Measurements from ENCODE around the gene CCSER1. TPM values are rescaled to one million over a fixed set of nuclear protein-coding genes. Genes with fewer than 3 reads are reported as not detected.

CCSER1 gene
- total RNA-seq, 1 donor from 2014 or later, result 15.7 TPM

GRCh38 chr4:90545380-90545779, 418.2 kb downstream of the CCSER1 start:
- TF ChIP-seq, protein P1, sequence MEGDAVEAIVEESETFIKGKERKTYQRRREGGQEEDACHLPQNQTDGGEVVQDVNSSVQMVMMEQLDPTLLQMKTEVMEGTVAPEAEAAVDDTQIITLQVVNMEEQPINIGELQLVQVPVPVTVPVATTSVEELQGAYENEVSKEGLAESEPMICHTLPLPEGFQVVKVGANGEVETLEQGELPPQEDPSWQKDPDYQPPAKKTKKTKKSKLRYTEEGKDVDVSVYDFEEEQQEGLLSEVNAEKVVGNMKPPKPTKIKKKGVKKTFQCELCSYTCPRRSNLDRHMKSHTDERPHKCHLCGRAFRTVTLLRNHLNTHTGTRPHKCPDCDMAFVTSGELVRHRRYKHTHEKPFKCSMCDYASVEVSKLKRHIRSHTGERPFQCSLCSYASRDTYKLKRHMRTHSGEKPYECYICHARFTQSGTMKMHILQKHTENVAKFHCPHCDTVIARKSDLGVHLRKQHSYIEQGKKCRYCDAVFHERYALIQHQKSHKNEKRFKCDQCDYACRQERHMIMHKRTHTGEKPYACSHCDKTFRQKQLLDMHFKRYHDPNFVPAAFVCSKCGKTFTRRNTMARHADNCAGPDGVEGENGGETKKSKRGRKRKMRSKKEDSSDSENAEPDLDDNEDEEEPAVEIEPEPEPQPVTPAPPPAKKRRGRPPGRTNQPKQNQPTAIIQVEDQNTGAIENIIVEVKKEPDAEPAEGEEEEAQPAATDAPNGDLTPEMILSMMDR (IDR thresholded peaks at IDR 0.05; ENCODE audit: partially characterized antibody, unreplicated experiment), result no peak
- no peak overlapping the region for H3K27ac Mint-ChIP-seq (ENCODE audit: unreplicated experiment)
- H3K27me3 Mint-ChIP-seq (ENCODE audit: unreplicated experiment), result peaks cover 4% of the 10 kb centered on the region
- no peak for DNase-seq
- H3K4me1 Mint-ChIP-seq (ENCODE audit: low read depth, unreplicated experiment), result peaks cover 13% of the 10 kb centered on the region
- H3K9me3 Mint-ChIP-seq (ENCODE audit: unreplicated experiment), result no peaks in the 10 kb centered on the region
- no peaks in the 10 kb centered on the region for H3K36me3 Mint-ChIP-seq (ENCODE audit: unreplicated experiment)
- no peak overlapping the region for H3K4me3 Mint-ChIP-seq (ENCODE audit: unreplicated experiment)

GRCh38 chr4:90546114-90546513, 418.9 kb downstream of the CCSER1 start:
- peaks cover 13% of the 10 kb centered on the region for H3K4me1 Mint-ChIP-seq (ENCODE audit: low read depth, unreplicated experiment)

DNA sequence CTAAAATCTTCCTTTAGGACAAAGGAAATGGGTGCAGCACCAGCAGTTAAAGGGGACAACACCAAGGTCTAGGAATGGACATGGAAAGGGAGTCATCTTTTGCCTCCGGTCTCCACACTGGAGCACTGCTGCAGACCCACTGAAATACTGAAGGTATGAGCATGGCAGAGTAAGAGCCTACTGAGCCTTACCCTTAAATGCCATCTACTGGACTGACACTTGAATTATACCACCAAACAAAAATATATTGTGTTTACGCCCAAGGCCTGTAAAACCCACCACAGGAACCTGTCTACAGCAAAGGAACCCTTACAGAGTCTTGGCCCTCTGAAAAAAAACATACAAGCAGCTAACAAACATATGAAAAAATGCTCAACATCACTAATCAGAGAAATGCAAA, 443.4 kb downstream of the CCSER1 start:
- Mint-ChIP-seq H3K9me3 (ENCODE audit: unreplicated experiment) (peaks cover 1% of the 10 kb centered on the region), H3K36me3 (ENCODE audit: unreplicated experiment) (no peaks in the 10 kb centered on the region), H3K27me3 (ENCODE audit: unreplicated experiment) (no peaks in the 10 kb centered on the region), H3K4me3 (ENCODE audit: unreplicated experiment) (no peak overlapping the region), H3K4me1 (ENCODE audit: low read depth, unreplicated experiment) (no peaks in the 10 kb centered on the region), H3K27ac (ENCODE audit: unreplicated experiment) (no peak overlapping the region)
- TF ChIP-seq, protein P1 (IDR thresholded peaks at IDR 0.05; ENCODE audit: partially characterized antibody, unreplicated experiment), result no peak
- no peak for DNase-seq

More at GRCh38 chr4:90546114-90546513, 418.9 kb downstream of the CCSER1 start:
- Mint-ChIP-seq H3K36me3 (ENCODE audit: unreplicated experiment) (no peaks in the 10 kb centered on the region), H3K27me3 (ENCODE audit: unreplicated experiment) (peaks cover 4% of the 10 kb centered on the region), H3K27ac (ENCODE audit: unreplicated experiment) (no peak overlapping the region), H3K9me3 (ENCODE audit: unreplicated experiment) (no peaks in the 10 kb centered on the region), H3K4me3 (ENCODE audit: unreplicated experiment) (no peak overlapping the region)
- TF ChIP-seq, protein P1 (IDR thresholded peaks at IDR 0.05; ENCODE audit: partially characterized antibody, unreplicated experiment), result no peak
- no peak for DNase-seq

- Mint-ChIP-seq H3K9me3 (ENCODE audit: unreplicated experiment) (peaks cover 1% of the 10 kb centered on the region), H3K27ac (ENCODE audit: unreplicated experiment) (no peak overlapping the region), H3K27me3 (ENCODE audit: unreplicated experiment) (no peaks in the 10 kb centered on the region), H3K4me3 (ENCODE audit: unreplicated experiment) (no peak overlapping the region), H3K36me3 (ENCODE audit: unreplicated experiment) (no peaks in the 10 kb centered on the region), H3K4me1 (ENCODE audit: low read depth, unreplicated experiment) (no peaks in the 10 kb centered on the region)
- DNase-seq, result peak; percentile 14
- TF ChIP-seq, protein P1 (IDR thresholded peaks at IDR 0.05; ENCODE audit: partially characterized antibody, unreplicated experiment), result no peak
Observed at GRCh38 chr4:90572996-90573395, 445.8 kb downstream of the CCSER1 start.

DNA sequence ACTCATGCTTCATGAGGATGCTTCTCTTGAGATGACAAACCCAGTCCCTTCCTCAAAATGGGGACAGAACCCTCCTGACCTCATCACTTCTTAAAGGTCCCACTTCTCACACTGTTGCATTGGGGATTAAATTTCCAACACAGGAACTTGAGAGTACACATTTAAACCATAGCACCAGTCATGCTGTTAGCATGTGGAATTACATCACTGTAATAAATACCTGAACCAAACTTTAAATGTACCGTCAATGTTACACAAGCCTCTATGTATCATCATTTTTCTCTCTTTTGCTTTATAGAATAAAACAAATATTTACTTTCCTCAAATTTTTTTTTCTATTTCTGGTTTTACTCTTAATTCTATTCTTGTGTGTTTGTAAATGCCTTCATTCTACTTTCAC, 448.2 kb downstream of the CCSER1 start:
- DNase-seq, result no peak
- Mint-ChIP-seq H3K36me3 (ENCODE audit: unreplicated experiment) (no peaks in the 10 kb centered on the region), H3K27me3 (ENCODE audit: unreplicated experiment) (no peaks in the 10 kb centered on the region), H3K4me1 (ENCODE audit: low read depth, unreplicated experiment) (no peaks in the 10 kb centered on the region), H3K9me3 (ENCODE audit: unreplicated experiment) (no peaks in the 10 kb centered on the region), H3K27ac (ENCODE audit: unreplicated experiment) (no peak overlapping the region), H3K4me3 (ENCODE audit: unreplicated experiment) (no peak overlapping the region)
- TF ChIP-seq, protein P1 (IDR thresholded peaks at IDR 0.05; ENCODE audit: partially characterized antibody, unreplicated experiment), result no peak
